Measurements from ENCODE around the gene MGARP. TPM values are rescaled to one million over a fixed set of nuclear protein-coding genes. Genes with fewer than 3 reads are reported as not detected.
A peak's percentile ranks its signal among the peaks of the same experiment; 100 is the strongest.

Gene MGARP
- total RNA-seq, 1 donor from 2014 or later: 0.22 TPM

DNA sequence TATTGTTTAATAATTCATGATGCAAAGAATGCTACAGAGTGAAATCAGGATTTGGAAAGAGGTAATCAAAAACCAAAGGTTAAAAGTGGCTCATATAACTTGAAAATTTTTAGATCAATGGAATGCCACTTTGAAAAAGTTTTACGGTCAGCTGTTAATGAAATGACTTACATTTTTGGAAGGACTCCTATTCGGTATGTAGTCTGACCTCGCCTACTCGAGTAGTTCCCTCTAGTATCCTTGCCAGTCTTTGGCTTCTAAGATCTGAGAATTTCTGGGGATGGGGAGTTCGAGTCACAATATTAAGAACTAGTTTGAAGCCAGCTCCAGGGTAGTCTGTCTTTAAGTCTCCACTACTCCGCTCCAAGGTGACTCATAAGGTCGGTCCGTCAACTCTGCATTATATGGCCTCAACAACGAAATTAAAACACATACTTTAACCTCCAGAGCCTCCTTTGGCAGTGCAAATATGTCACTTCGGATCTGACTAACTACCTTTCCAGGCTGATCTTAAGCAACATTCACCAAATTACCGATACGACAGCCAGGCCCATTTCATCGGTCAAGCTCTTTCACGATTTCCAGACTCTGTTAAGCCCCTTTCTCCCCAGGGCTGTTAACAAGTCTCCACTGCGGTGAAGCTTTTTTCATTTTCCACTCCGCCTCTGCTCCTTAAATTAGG lies 20.5 kb upstream of the MGARP start:
- Mint-ChIP-seq H3K9me3 (ENCODE audit: low read depth) (peaks cover 6% of the 10 kb centered on the region), H3K4me3 (ENCODE audit: low read depth) (peak overlapping the region; percentile 96), H3K4me1 (ENCODE audit: low read depth) (peaks cover 29% of the 10 kb centered on the region), H3K36me3 (ENCODE audit: insufficient read depth) (peaks cover 9% of the 10 kb centered on the region), H3K27ac (peak overlapping the region; percentile 99), H3K27me3 (no peaks in the 10 kb centered on the region)
- DNase-seq (ENCODE audit: low spot score, unreplicated experiment): no peak
- TF ChIP-seq, protein P1, sequence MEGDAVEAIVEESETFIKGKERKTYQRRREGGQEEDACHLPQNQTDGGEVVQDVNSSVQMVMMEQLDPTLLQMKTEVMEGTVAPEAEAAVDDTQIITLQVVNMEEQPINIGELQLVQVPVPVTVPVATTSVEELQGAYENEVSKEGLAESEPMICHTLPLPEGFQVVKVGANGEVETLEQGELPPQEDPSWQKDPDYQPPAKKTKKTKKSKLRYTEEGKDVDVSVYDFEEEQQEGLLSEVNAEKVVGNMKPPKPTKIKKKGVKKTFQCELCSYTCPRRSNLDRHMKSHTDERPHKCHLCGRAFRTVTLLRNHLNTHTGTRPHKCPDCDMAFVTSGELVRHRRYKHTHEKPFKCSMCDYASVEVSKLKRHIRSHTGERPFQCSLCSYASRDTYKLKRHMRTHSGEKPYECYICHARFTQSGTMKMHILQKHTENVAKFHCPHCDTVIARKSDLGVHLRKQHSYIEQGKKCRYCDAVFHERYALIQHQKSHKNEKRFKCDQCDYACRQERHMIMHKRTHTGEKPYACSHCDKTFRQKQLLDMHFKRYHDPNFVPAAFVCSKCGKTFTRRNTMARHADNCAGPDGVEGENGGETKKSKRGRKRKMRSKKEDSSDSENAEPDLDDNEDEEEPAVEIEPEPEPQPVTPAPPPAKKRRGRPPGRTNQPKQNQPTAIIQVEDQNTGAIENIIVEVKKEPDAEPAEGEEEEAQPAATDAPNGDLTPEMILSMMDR (IDR thresholded peaks at IDR 0.05; ENCODE audit: unreplicated experiment): no peak

DNA sequence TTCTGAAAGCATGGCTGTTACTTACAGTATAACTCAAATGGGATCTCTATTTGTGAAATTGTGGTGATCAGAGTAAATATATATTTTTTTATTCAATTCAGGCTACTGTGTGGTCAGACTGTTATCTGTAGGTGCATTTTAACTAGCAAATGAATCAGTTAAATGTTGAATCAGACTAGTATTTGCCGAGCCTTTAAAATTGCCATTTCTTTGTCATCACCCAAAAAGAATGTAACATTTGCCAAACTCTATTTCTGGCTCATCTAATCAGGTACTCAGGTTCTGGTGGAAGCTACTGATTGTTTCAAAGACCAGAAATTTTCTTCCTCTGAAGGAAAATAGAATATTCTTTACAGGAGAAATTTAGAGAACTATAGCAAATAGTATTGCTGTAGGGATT lies 19.5 kb upstream of the MGARP start:
- Mint-ChIP-seq H3K9me3 (ENCODE audit: low read depth) (no peaks in the 10 kb centered on the region), H3K27ac (no peak overlapping the region), H3K4me1 (ENCODE audit: low read depth) (peaks cover 33% of the 10 kb centered on the region), H3K36me3 (ENCODE audit: insufficient read depth) (no peaks in the 10 kb centered on the region), H3K27me3 (no peaks in the 10 kb centered on the region), H3K4me3 (ENCODE audit: low read depth) (peak overlapping the region; percentile 96)
- TF ChIP-seq, protein P1 (IDR thresholded peaks at IDR 0.05; ENCODE audit: unreplicated experiment): no peak
- no peak for DNase-seq (ENCODE audit: low spot score, unreplicated experiment)

DNA sequence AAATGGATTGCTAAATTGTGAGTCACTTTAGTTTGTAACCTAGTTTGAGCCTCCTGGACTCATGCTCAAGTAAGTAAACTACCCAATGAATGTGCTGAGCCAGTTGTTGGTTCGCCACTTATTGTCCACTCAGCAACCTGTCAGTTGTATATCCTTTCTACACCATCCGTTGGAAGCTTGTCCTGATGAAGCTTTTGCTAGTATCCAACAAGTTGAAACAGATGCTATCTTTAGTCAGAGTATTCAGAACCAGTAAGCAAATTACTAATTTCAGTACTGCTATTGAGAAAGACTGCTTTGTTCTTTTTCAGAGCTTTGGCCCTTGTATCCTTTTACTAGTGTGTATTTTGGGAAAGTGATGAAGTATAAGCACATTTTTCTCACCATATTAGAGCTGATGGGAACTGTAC lies 17.0 kb upstream of the MGARP start:
- no peaks in the 10 kb centered on the region for H3K27me3 Mint-ChIP-seq
- peaks cover 20% of the 10 kb centered on the region for H3K4me1 Mint-ChIP-seq (ENCODE audit: low read depth)

DNA sequence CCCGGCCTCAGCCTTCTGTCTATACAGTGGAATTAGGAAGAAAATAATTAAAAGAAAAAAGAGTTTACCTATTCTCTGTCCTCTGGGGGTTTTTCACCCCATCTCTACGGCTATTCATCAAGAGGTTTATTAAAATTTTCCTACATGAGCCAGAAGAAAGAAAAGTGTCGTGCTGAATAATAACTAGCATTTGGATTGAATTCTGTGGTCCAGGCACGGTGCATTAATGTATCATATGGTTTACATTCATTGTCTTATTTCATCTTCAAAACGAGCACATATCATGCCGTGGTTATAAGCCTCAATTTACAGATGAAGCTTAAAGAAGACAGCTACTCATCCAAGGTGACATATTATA lies 15.9 kb upstream of the MGARP start:
- Mint-ChIP-seq H3K27ac (peak overlapping the region; percentile 99), H3K4me1 (ENCODE audit: low read depth) (peaks cover 20% of the 10 kb centered on the region), H3K9me3 (ENCODE audit: low read depth) (no peaks in the 10 kb centered on the region), H3K36me3 (ENCODE audit: insufficient read depth) (peaks cover 8% of the 10 kb centered on the region), H3K4me3 (ENCODE audit: low read depth) (peak overlapping the region; percentile 99), H3K27me3 (no peaks in the 10 kb centered on the region)
- no peak for DNase-seq (ENCODE audit: low spot score, unreplicated experiment)
- TF ChIP-seq, protein P1 (IDR thresholded peaks at IDR 0.05; ENCODE audit: unreplicated experiment): no peak

More for the DNA sequence above, 17.0 kb upstream of the MGARP start:
- H3K9me3 Mint-ChIP-seq (ENCODE audit: low read depth): no peaks in the 10 kb centered on the region
- H3K36me3 Mint-ChIP-seq (ENCODE audit: insufficient read depth): peaks cover 7% of the 10 kb centered on the region
- DNase-seq (ENCODE audit: low spot score, unreplicated experiment): no peak
- no peak overlapping the region for H3K27ac Mint-ChIP-seq
- H3K4me3 Mint-ChIP-seq (ENCODE audit: low read depth): no peak overlapping the region
- TF ChIP-seq, protein P1 (IDR thresholded peaks at IDR 0.05; ENCODE audit: unreplicated experiment): no peak

DNA sequence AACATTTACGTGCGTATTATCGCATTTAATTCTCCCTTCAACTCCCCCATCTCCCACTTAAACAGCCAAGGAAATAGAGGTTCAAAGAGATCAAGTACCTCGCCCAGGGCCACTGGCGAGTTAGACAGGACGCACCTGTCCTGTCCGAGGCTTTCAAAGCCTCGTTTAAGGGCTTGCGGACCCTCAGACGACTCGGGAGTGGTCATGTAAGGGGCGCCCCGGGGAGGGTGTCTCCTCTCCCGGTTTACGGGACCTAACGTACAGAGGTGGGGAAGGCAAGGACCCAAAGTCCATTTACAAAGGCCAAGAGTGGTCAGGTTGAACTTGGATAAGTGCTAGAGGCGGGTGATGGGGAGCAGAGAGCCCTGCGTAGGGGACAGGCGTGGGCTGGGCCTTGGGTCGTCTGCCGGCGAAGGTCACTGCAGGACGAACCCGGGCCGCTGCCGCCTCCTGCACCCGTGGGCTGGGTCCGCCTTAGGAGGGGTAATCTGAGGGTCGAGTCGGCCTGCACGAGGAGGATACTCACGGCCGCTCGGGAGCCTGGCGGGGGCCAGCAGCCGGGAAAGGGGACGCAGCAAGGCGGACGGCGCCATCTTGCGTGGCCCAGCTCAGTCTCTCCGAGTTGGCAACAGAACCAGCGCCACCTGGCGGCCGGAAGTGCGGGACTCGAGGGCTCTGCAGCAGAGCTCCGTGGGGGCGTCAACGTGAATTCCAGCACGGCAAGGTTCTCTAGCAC lies 15.3 kb upstream of the MGARP start:
- H3K4me1 Mint-ChIP-seq (ENCODE audit: low read depth): peaks cover 16% of the 10 kb centered on the region
- H3K9me3 Mint-ChIP-seq (ENCODE audit: low read depth): no peaks in the 10 kb centered on the region
- TF ChIP-seq, protein P1 (IDR thresholded peaks at IDR 0.05; ENCODE audit: unreplicated experiment): peak; percentile 98
- no peaks in the 10 kb centered on the region for H3K27me3 Mint-ChIP-seq
- H3K4me3 Mint-ChIP-seq (ENCODE audit: low read depth): peak overlapping the region; percentile 99
- H3K36me3 Mint-ChIP-seq (ENCODE audit: insufficient read depth): peaks cover 9% of the 10 kb centered on the region
- peak overlapping the region; percentile 99 for H3K27ac Mint-ChIP-seq
- peak; percentile 98 for DNase-seq (ENCODE audit: low spot score, unreplicated experiment)
